HG03108 (cell line): ENCODE data around the gene TRIP13.

Experiments used
- ATAC-seq: cut with Tn5 transposase; IDR thresholded peaks from one replicate; pipeline ENCODE4 v1.9.1; 2021; ENCODE audit warnings: moderate library complexity; ENCODE audit not compliant: unreplicated experiment

The TRIP13 gene

DNA sequence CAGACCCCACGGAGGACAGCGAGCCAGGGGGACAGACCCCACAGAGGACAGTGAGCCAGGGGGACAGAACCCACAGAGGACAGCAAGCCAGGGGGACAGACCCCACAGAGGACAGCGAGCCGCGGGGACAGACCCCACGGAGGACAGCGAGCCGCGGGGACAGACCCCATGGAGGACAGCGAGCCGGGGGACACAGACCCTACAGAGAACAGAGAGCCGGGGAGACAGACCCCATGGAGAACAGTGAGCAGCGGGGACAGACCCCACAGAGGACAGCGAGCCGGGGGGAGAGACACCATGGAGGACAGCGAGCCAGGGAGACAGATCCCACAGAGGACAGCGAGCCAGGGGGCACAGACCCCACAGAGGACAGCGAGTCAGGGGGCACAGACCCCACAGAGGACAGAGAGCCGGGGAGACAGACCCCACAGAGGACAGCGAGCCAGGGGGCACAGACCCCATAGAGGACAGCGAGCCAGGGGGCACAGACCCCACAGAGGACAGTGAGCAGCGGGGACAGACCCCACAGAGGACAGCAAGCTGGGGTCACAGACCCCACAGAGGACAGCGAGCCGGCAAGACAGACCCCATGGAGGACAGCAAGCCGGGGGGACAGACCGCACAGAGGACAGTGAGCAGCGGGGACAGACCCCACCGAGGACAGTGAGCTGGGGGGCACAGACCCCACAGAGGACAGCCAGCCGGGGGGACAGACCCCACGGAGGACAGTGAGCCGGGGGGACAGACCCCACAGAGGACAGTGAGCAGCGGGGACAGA lies 37.5 kb upstream of the TRIP13 start:
- ATAC-seq, result no peak

- no peak for ATAC-seq
Measured at GRCh38 chr5:855771-856530, 36.7 kb upstream of the TRIP13 start.

DNA sequence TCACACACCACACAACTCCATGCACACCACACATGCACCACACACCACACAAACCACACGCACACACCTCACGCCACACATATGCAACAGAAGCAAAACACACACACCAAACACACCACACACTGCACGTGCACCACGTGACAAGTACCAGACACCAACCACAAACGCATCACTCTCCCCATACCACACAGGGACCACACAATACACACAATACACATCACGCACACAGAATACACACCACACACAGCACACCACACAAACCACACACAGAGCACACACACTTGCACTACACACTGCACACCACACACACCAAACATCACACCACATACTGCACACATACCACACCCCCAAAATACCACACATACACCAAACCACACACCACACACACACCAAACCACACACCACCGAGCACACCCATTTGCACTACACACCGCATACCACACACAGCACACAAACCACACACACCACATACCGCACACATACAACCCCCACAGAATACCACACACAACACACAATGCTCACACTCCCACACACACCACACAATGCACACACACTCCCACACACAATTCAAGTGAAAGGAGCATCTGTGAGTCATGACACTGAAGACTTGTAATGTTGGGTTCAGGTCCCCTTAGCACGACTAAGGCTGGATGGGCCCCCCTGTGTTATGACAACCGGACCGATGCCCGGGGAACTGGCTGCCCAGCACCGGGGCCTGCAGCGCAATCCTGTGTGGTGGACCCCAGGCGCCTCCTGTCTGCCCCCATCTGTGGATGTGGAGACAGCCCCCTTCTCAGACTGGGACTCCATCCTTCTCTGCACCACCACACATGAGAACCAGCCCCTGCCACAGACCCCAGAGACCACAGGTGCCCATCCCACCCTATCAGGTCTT lies 35.9 kb upstream of the TRIP13 start:
- ATAC-seq, result no peak

DNA sequence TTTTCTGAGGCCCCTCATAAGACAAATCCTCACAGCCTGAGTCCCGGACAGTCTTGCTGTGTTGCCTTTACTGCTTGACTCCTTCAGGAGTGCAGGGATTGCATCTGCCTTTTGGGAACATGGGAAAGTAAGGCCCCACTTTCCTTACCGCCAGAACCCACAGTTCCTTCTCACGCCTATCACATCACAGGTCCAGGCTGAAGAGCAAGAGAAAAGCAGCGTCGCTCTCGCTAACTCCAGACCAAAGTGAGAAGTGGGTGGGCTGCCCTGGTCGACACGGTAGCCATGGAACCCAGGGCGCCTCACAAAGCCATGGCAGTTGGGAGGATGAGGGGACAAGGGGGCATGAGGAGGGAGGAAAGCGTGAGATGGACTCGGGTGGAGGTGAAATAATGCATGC lies 34.0 kb upstream of the TRIP13 start:
- no peak for ATAC-seq

DNA sequence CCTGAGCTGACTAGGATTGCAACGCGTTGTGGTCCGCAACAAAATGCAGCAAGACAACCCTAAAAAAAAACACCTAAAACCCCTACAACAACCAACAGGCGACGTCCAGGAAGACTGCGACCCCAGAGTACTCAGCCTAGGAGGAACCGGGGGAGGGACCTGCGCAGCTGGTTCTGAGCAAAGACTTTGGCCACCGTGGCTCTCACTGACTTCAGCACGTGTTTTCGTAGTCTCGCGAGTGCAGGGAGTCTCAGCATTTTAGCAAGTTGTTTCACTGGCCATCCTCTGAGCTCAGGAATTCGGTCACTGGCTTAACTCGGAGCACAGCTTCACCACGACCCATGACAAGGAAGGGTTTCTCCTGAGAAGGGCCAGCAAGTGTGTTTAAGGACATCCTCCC lies 33.3 kb upstream of the TRIP13 start:
- no peak for ATAC-seq

DNA sequence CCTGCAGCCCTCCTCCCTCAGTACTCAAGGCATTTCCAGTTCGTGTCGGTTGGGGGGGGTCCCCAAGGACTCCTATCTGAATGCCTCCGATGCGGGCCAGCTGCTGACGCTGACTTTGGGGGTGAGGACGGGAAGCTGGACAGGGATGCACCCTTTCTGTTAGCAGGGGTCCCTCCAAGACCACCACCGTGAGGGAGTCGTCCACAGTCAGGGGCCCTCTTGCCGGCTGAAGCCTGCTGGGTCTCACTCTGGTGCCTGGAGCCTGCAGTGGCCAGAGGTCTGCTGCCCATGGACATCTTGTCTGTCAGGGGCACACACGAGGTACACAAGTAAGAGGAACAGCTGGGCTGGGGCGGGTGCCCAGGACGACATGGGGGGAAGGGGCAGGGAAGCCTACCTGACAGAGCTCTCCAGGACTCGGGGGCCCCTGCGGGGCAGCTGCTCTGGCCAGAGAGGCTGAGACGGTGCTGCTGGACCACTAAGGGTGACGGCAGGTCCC lies 32.8 kb upstream of the TRIP13 start:
- ATAC-seq, result no peak

DNA sequence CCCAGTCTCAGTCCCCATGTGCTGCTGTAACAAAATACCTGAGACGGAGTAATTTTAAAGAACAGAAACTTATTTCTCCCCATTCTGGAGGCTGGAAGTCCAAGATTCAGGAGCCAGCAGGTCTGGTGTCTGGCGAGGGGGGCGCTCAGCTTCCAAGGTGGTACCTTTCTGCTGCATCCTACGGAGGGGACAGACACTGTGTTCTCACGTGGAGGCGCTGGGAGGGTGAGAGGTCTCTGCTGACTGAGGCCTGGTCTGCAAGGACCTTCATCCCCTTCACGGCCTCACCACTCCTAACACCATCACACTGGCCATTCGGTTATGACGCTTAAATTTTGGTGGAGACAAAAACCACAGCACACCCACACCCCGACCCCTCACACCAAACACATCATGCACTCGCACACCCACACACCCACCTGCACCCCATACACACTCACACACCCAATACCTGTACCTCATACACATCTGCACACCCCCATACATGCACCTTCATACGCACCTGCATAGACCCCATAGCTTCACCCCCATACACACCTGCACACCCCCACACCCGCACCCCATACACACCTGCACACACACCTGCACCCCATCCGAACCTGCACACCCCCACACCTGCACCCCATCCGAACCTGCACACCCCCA lies 32.1 kb upstream of the TRIP13 start:
- ATAC-seq, result no peak

- ATAC-seq, result no peak
Measured at GRCh38 chr5:861442-862366, 31.0 kb upstream of the TRIP13 start.

DNA sequence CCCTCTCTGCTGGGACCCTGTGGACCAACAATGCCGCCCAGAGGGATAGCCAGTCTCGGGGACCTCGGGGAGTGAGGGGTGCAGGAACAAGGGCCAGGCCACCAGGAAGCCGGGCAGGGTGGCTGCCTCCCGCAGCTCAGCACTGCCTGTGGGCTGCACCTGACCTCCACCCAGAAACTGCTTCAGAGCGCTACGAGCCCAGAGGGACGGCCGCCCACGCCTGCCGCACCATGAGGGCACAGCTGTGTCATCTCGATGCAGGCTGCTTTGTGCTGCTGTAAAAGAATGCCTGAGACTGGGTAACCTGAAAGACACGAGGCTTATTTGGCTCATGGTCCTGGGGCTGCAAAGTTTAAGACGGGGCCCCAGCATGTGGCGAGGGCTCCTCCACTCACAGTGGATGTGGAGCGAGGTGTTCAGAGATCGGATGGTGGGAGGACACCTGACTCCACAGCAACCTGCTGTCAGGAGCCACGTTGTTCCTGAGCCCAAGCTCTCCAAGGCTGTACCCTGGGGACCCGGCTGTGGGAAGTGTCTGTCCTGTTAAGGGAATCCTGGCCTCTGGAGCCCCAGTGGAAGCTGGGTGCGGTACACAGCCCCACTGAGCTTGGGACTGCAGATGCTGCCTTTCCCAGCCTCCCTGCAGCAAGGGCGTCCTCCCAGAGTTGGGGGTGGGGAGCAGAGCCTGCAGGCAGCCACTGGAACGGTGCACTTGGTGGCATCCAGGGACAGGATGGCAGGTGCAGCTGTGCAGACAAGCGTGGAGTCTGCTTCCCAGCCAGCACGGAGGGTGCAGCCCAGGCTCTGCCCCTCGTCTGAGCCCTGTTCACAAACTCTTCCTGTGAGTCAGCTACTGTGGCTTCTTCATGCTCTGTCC lies 30.1 kb upstream of the TRIP13 start:
- ATAC-seq, result no peak

- ATAC-seq, result no peak
Measured at GRCh38 chr5:863244-863805, 29.4 kb upstream of the TRIP13 start.

DNA sequence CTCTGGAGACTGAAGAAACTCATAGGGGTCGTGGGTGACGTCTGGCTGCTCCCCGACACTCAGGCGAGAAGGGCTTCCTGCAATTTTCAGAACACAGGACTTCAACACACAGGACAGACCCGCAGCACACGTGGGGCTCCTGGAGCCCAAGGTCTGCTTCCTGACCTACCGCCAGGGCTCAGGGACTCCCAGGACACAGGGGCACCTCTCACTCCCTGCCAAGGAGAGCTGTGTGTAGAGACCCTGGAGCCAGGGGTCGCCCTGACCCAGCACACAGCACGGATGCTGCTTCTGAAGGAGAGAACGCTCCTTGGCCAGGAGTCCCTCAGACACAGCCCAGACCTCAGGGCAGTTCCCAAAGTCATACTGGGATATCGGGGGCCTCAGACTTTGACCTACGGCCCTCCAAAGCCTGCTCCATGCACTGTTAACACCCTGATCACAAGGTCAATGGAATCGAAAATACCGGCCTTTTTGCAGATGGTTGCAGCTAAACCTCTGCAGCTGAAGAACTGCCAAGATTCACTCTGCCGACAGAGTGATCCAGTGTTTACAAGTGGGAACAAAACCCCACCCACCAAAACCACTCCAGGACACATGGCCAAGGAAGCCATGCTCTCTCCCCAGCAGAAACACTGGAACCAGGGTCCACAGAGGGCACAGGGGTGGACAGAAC lies 28.1 kb upstream of the TRIP13 start:
- ATAC-seq, result no peak

DNA sequence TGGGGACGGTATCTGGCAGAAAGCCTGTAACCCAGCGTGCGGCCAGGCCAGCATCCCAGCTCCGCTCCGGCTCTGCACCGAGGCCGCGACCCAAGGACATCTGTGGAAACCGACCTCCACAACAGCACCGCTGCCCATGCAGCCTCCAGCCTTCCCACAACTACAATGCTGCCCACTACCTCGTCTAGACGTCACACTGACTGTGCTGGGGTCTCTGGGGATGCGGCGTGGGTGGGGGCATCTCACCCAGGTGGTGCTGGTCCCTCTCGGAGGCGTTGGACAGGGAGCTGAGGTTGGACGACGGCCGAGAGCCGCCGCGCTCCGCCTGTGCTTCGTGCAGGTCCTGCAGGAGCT lies 27.5 kb upstream of the TRIP13 start:
- ATAC-seq, result no peak

GRCh38 chr5:865771-866170 lies 26.9 kb upstream of the TRIP13 start:
- no peak for ATAC-seq

DNA sequence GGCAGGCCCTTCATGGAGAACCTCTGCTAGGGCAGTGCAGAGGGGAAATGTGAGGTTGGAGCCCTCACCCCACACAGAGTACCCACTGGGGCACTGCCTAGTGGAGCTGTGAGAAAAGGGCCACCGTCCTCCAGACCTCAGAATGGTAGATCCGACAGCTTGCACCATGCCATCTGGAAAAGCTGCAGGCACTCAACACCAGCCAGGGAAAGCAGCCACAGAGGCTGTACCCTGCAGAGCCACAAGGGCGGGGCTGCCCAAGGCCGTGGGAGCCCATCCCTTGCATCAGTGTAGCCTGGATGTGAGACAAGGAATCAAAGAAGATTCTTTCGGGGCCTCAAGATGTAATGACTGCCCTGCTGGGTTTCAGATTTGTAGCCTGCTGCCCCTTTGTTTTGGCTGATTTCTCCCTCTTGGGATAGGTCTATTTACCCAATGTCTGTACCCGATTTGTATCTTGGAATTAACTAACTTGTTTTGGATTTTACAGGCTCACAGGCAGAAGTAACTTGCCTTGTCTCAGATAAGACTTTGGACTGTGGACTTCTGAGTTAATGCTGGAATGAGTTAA lies 25.3 kb upstream of the TRIP13 start:
- ATAC-seq, result no peak

- ATAC-seq, result no peak
Measured at GRCh38 chr5:868428-869135, 24.1 kb upstream of the TRIP13 start.

DNA sequence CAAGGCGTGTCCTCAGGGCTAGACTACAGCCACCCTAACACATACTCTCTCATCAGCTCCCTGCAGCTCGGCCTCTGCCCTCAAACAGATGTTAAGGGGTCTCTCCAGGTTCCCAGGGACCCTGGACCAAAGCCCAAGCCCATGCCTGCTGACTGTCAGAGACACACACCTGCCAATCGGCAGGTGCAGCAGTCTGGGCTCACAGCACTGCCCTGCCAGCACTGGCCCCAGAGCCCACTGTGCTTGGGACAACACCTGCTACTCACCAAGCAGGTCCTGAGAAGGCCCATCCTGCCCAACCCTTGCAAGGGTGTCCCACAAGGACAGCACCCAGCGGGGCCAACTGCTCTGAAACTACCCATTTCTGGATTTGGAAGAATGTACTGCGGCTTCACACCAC lies 21.7 kb upstream of the TRIP13 start:
- ATAC-seq, result no peak
